Motor neuron (in vitro differentiated cells): ENCODE data around the gene ADAMTS6. TPM values are rescaled to one million over a fixed set of nuclear protein-coding genes. Genes with fewer than 3 reads are reported as not detected.

ENCODE experiments used
- ATAC-seq, 8 experiments: fragments of 200-7000 bp; cut with Tn5 transposase; replicated peaks in 6 of 8; 2 replicates each; pipeline ENCODE4 v1.8.0; 2021; ENCODE audit warnings: mild to moderate bottlenecking in 8 of 8, moderate library complexity in 8 of 8
- H3K27ac ChIP-seq, 2 donors: fragments of 250-450 bp; sonication (Bioruptor Pico); 2 replicates each; pipeline ENCODE4 v1.9.0; 2021; ENCODE audit warnings: antibody characterized with exemption in 2 of 2, mild to moderate bottlenecking in 2 of 2, moderate library complexity in 1 of 2
- H3K4me1 ChIP-seq, 2 donors: fragments of 250-450 bp; sonication (Bioruptor Pico); replicated peaks in 1 of 2; 2 replicates each; pipeline ENCODE4 v1.6.1; 2021; ENCODE audit warnings: antibody characterized with exemption in 2 of 2, mild to moderate bottlenecking in 2 of 2, moderate library complexity in 1 of 2
- H3K4me3 ChIP-seq, 5 donors: fragments of 250-450 bp; sonication (Bioruptor Pico); 2 replicates each; pipeline ENCODE4 v1.9.0; 2021; ENCODE audit warnings: antibody characterized with exemption in 5 of 5, mild to moderate bottlenecking in 5 of 5, moderate library complexity in 4 of 5
- WGBS, 10 experiments: fragments of 450-650 bp; shearing (Covaris generic); methylation state at CpG; one replicate each; pipeline ENCODE4 v1.0.0; 2022; 5-methylcytosine and 5-hydroxymethylcytosine counted together
- in situ Hi-C, 9 experiments: fragments of 400-800 bp; cut with MboI; loops; one replicate each; pipeline ENCODE4 v1.15.0; 2021; ENCODE audit warnings: low sequenced_read_pairs in 9 of 9, low pct_unique_long_range_greater_than_20kb in 2 of 9; ENCODE audit not compliant: unreplicated experiment in 9 of 9
- total RNA-seq, 8 experiments: library from RNA; unstranded; fragments of 300-600 nt; gene quantifications; 2 replicates each; pipeline versions ENCODE4 v1.2.3 to v1.2.4, GENCODE V29; 2022

Gene ADAMTS6
- total RNA-seq, 8 experiments from 2014 or later: 0.80 to 5.1 (median 3.4) TPM

DNA sequence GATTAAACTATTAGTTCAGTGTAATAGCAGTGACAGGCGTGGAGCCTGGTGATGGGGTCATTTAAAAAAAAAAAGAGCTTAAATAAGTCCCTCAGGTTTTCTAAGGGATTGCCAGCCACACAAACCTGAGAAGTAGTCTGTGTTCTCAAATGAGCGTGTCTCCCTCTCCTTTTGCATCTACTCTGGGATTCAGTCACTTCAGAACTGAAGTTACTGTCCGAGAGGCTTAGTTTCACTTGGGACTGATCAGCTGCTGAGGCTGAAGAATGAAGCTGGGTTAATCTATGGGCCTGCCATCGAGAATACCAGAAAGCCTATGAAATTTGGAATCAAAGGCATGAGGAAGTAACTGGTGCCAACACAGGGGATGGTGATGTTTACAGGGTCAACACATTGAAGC is 310.1 kb downstream of the ADAMTS6 start:
- ATAC-seq: no peak
- in situ Hi-C loops: no loop called here
- WGBS, 10 experiments: 39 to 100% (median 70%) methylated on average over 1 to 3 of the region's 4 CpGs; no CpG with 5 or more reads in 1 of the 10 experiments
- Histone ChIP-seq H3K4me3 (no peak overlapping the region), H3K27ac (no peak overlapping the region), H3K4me1 (no peaks in the 10 kb centered on the region)

DNA sequence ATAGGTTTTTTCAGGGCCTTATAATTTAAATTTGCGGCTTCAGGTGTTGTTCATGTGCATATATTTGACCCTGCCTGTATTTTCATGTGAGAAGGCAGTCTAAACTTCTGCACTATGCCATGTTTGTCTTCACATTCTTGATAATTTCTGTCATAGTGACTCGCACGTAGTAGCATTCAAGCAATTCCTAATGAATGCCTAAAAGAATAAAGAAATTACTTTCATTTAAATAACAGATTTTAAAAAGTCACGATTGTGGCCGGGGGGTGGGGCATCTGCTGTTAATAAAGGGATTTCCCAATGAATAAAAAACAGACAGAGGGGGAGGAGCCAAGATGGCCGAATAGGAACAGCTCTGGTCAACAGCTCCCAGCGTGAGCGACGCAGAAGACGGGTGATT is 318.0 kb downstream of the ADAMTS6 start:
- Histone ChIP-seq H3K4me3 (no peak overlapping the region), H3K27ac (no peak overlapping the region), H3K4me1 (no peaks in the 10 kb centered on the region)
- no peak for ATAC-seq
- in situ Hi-C loops: no loop called here
- WGBS, 10 experiments: 20 to 98% (median 90%) methylated on average over 1 to 9 of the region's 10 CpGs

DNA sequence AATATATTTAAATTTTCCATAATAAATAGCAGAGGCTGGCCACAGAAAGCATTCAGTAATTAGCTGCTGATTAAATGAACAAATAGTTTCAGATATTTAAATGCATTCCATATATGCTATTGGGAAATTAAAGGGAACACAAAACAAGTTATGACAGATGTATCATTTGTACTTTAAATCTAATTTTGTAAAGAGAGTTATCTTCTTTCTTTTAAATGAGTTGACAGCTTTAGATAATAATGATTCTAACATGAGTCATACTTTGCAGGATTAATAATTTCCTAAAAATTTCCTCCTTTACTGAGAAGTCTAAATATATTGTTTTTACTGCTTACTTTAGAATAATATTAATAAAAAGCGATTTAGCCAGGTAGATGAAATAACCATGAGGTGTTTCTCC is 320.1 kb downstream of the ADAMTS6 start:
- H3K27ac ChIP-seq: no peak overlapping the region
- WGBS, 10 experiments: 22 to 100% (median 80%) methylated on average over 1 of the region's 1 CpG; no CpG with 5 or more reads in 3 of the 10 experiments
- no peak overlapping the region for H3K4me3 ChIP-seq
- no peak for ATAC-seq
- in situ Hi-C loops: no loop called here
- no peaks in the 10 kb centered on the region for H3K4me1 ChIP-seq

DNA sequence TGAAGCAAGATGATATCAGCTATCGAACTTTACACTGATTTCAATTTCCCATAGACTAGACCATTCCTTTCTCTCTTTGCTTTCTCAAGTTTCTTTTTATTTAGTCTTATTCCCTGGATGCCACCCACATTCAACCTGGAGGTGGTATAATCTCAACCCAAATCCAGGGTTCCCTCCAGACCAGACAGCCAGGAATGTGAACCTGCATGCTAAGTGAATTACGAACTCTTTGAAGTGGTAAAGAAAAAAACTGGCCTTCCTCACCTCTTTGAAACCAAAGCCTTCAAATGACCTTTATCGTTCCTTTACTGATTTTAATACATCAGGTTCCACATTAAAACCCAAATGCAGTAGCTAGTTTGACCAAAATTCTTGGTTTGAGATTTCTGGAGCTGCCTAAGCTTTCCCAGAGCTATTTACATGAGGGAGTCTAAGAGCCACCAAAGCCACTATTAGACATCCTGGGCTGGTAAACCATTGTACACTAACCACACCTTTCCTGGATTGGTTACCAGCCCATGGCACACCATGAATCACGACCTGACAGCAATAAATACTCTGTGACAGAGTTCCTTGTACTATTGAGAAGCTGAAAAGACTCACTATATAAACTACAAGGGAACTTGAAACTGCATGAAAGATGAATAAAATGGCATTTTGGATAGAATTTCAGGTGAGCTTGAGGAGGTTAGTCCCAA is 323.7 kb downstream of the ADAMTS6 start:
- WGBS, 10 experiments: 26 to 84% (median 75%) methylated on average over 1 to 4 of the region's 4 CpGs
- in situ Hi-C loops: no loop called here
- no peak overlapping the region for H3K27ac ChIP-seq
- no peaks in the 10 kb centered on the region for H3K4me1 ChIP-seq
- H3K4me3 ChIP-seq: no peak overlapping the region
- ATAC-seq: no peak

DNA sequence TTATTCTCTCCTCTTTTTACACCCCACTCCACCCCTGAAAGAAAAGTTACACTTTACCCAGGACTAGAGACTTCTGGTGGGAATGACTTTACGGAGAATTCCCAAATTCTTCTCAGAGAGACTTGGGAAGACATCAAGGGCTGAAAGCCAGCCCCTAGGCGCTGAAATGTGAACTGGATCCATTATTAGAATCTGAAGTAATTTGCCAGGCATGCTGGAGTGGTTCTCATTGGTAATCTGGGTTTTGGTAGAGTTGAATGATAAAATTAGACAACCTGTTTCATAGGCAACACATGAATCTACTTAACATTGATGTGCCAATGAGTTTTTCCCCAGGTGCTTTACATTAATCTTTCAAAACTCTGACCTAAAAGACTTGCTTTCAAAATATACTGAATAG is 324.8 kb downstream of the ADAMTS6 start:
- ATAC-seq: no peak
- Histone ChIP-seq H3K4me1 (no peaks in the 10 kb centered on the region), H3K27ac (no peak overlapping the region), H3K4me3 (no peak overlapping the region)
- in situ Hi-C loops: no loop called here
- WGBS, 10 experiments: 17 to 100% (median 83%) methylated on average over 1 to 2 of the region's 2 CpGs; no CpG with 5 or more reads in 1 of the 10 experiments

DNA sequence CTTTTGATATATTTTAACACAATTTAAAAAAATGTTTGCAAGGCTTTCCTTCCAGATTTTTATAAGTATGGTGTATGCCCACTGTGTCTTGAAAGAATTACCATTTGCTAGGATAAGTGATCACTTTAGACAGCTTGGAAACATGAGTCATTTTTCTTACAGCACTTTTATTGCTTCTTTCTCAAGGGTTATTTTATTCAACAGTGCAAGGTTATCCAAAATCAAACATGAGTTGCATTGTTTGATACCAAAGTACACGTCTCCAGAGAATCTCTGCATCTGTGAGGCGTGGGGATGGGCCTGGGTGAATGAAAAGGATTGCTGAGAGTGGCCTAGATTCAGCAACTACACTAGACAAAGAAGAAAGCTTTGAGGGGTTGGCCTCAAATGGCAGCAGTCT is 329.6 kb downstream of the ADAMTS6 start:
- no peaks in the 10 kb centered on the region for H3K4me1 ChIP-seq
- H3K27ac ChIP-seq: no peak overlapping the region
- ATAC-seq: no peak
- 8 to 100% (median 74%) methylated on average over 1 to 2 of the region's 2 CpGs; no CpG with 5 or more reads in 4 of the 10 experiments for WGBS, 10 experiments
- in situ Hi-C loops: no loop called here
- H3K4me3 ChIP-seq: no peak overlapping the region

DNA sequence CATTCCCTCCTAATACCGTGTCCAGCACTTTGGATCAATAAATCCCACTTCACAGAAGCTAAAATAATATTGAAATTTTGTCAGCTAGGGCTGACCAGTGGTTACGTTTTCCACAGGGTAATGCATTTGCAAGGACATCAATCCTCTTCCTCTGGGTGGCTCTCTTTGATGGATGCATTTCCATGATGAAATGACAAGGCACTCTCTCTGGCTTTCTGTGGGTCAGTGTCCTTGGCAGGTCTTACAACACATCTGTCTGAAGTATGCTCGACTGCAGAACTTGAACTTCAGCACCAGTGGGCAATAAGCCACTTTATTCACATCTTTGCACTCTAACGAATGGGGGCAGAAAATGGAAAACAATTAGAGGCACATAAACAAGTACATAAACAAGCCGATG is 330.1 kb downstream of the ADAMTS6 start:
- Histone ChIP-seq H3K27ac (no peak overlapping the region), H3K4me1 (no peaks in the 10 kb centered on the region), H3K4me3 (no peak overlapping the region)
- whole genome bisulfite sequencing, 10 experiments: 0 to 72% (median 29%) methylated on average over 1 to 5 of the region's 5 CpGs; no CpG with 5 or more reads in 1 of the 10 experiments
- ATAC-seq: peak in 1 of 8 experiments; percentile 53
- in situ Hi-C loops: no loop called here

DNA sequence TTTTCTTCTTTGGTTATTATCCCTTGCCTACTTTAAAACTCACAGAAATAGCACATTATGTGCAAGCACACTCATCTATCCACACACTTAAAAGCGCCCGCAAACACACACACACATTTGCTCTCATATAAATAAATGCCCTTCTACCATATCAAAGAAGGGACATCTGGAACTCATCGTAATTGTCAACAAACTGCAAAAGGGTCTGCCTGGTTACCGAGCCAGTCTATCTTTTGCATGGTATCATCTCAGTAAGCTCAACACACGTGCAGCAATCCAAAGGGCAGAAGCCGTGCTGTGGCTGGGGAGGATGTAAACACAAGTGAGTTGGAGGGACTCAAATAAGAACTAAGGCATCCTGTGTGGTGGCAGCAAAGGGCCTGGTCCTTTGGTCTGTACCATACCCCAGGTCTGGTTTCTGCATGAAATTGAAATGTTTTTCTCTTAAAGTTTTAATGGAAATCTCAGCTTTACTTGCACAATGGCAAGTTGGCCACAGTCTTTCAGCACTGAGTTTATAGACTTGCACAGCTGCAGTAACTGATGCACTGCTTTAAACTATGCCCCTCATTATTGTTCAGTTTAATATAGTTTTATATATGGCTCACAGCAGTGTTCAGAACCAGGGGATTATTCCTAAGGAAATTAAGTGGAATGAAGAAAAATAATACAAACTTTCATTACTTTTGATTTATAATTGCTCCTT is 331.0 kb downstream of the ADAMTS6 start:
- in situ Hi-C loops: no loop called here
- Histone ChIP-seq H3K4me3 (no peak overlapping the region), H3K4me1 (no peaks in the 10 kb centered on the region), H3K27ac (no peak overlapping the region)
- peak in 1 of 8 experiments; percentile 24 for ATAC-seq
- WGBS, 10 experiments: 57 to 100% (median 90%) methylated on average over 1 to 6 of the region's 6 CpGs; no CpG with 5 or more reads in 3 of the 10 experiments

DNA sequence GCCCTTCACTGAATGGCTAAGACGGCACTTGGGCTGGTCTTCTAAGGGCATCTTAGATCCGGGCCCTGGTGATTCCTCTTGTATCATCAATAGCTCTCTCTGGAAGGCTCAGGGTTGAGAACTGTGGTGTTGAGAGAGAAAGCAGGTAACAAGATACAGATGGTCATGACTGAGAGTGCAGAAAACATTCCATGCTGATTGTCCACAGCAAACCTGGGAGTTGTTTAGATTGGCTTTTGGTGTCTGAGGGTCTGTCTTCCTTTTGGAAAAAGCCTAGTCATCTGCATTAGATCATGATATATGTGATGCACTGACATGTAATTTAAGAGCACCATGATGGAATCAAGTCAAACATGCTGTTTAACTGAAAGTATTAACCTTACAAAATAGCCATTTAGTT is 331.9 kb downstream of the ADAMTS6 start:
- no peak overlapping the region for H3K4me3 ChIP-seq
- no peaks in the 10 kb centered on the region for H3K4me1 ChIP-seq
- ATAC-seq: no peak
- H3K27ac ChIP-seq: no peak overlapping the region
- WGBS, 10 experiments: 80 to 100% (median 90%) methylated on average over 1 to 2 of the region's 2 CpGs; no CpG with 5 or more reads in 5 of the 10 experiments
- in situ Hi-C loops: no loop called here

DNA sequence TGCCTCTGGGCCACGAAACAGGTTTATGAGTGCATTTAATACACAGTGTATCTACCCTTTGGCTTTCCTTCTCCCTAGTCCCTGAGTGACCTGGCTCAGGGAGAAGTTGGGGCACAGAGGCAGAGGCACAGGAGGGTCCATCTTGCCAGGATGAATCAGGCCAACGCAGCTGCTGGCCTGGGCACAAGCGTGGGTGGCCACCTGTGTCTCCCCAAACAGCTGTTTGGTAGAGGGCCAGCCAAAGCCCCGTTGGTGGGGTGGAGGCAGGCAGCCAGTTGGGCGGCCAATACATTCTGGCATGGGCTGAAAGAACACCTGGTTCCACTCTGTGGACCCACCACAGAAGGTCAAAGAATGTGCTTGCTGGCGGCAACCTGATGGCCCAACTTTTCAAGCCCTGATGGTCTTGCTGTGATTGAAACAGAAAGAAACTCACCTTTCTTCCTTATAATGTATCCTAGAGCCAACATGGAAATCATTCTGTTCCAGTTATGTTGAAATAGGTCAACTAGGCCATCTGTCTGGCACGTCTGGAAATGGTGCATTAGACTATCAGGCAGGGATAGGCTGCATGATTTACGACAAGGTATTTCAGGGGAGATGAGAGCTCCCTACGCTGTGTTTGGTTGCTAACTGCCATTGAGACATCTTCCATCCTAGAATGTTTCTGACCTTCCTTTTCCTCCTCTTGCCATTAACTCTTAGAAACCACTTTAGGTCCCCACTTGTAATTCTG is 337.4 kb downstream of the ADAMTS6 start:
- ATAC-seq: no peak

DNA sequence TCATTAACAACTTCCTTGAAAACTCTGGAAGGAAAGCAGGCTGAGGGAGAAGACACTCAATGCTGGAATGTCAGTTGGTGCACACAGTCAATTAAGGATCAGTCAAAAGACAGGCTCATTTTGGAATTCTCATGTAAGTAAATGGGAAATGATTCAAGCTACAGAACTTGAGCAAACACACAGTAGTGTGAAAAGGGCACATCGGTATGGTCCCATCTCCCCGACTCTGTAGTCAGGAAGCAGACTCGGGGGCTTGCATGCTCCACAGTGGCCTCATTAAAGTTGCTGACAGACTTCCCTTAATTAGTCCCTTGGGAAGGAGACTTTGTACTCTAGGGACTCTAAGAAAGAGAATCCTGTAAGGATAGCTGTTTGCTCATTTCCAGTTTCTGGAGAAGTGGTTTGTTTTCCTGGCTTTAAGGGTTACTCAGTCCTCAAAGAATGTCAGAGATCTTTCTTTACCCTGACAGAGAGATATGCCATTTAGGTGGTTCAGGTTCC is 339.2 kb downstream of the ADAMTS6 start:
- no peak overlapping the region for H3K4me3 ChIP-seq
- H3K4me1 ChIP-seq: peaks cover 0 to 3% of the 10 kb centered on the region in 2 donors
- 0 to 63% (median 0%) methylated on average over 1 to 3 of the region's 3 CpGs; no CpG with 5 or more reads in 5 of the 10 experiments for WGBS, 10 experiments
- no peak for ATAC-seq
- H3K27ac ChIP-seq: no peak overlapping the region
- in situ Hi-C loops: no loop called here

More for the DNA sequence above, 337.4 kb downstream of the ADAMTS6 start:
- Histone ChIP-seq H3K4me1 (peaks cover 0 to 3% of the 10 kb centered on the region in 2 donors), H3K4me3 (no peak overlapping the region), H3K27ac (no peak overlapping the region)
- in situ Hi-C loops: no loop called here
- WGBS, 10 experiments: 32 to 92% (median 62%) methylated on average over 1 to 6 of the region's 9 CpGs; no CpG with 5 or more reads in 2 of the 10 experiments

DNA sequence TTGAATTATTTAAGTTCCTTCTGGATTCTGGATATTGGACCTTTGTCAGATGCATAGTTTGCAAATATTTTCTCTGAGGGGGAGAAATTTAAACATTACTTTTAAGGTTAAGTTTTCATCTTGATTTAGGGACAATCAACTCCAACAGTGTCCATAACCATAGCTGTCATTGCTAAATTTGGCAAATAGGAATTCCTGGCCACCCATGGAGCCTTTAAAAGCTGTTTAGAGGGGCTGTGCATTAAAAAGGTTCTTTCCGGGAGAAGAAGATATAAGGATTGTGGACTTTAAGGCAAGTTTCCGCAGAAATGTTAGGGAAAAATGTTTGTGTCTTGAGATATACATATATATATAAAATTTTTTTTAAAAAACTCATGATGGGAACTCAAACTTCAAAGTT is 339.7 kb downstream of the ADAMTS6 start:
- H3K4me1 ChIP-seq: peaks cover 0 to 3% of the 10 kb centered on the region in 2 donors
- 0 to 88% (median 44%) methylated on average over 1 to 2 of the region's 2 CpGs; no CpG with 5 or more reads in 1 of the 10 experiments for WGBS, 10 experiments
- H3K4me3 ChIP-seq: no peak overlapping the region
- no peak overlapping the region for H3K27ac ChIP-seq
- in situ Hi-C loops: no loop called here
- no peak for ATAC-seq

DNA sequence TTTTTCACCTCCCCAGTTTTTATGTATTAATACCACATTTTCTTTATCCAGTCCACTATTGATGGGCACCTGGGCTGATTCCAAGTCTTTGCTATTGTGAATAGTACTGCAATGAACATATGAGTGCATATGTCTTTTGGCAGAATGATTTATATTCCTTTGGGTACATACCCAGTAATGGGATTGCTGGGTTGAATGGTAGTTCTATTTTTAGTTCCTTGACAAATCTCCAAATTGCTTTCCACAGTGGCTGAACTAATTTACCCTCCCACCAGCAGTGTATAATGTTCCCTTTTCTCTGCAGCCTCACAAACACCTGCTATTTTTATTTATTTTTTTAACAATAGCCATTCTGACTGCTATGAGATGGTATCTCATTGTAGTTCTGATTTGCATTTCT is 340.2 kb downstream of the ADAMTS6 start:
- no peak overlapping the region for H3K4me3 ChIP-seq
- in situ Hi-C loops: no loop called here
- H3K27ac ChIP-seq: no peak overlapping the region
- peaks cover 0 to 3% of the 10 kb centered on the region in 2 donors for H3K4me1 ChIP-seq
- ATAC-seq: peak in 5 of 8 experiments; percentile 16 to 76 (median 35)
